TTC549 (cell line): ENCODE measurements around the gene SLC4A1.
A peak's percentile ranks its signal among the peaks of the same experiment; 100 is the strongest.

Source experiments
- FAIRE-seq: peaks from 2 replicates; lab custom pipeline; 2012; peaks lifted over from hg19 to GRCh38; lab: Jason Lieb, UNC

The SLC4A1 gene

DNA sequence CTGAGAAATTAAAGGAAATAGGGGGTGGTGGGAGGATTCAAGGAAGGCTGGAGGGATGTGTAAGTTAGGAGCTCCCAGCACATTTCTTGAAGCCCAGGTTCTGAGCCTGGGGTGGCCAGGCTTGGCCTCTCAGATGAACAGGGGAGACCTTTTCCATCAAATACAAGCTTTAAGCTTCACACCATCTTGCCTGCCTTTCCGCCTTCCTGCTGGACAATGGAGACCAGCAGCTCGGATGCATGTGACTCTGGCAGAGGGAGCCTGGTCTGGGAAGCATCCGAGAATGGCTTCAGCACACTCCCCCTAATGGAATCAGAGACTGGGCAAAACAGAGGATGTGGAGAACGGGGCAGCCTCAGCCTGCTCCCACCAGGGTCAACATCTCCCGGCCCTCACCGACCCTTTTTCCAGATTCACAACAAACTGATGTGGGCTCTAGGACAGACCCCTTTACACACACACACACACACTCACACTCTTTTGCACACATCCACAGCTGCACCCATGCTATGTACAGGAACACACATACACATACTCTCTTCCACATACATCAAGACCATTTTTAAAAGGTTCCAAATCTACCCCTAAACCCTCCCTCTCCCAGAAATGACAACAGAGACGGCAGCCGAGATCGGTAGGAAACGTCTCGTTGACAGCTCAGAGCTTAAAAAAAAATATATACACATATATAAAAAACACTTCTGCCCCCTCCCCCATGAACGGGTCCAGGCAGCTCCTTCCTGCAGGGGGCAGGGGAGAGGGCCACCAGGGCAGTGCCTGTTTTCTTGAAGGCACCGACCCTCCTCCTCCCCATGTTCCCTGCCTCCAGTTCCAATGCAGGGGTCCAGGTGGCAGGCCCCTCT lies 61.7 kb downstream of the SLC4A1 start:
- FAIRE-seq = no peak

DNA sequence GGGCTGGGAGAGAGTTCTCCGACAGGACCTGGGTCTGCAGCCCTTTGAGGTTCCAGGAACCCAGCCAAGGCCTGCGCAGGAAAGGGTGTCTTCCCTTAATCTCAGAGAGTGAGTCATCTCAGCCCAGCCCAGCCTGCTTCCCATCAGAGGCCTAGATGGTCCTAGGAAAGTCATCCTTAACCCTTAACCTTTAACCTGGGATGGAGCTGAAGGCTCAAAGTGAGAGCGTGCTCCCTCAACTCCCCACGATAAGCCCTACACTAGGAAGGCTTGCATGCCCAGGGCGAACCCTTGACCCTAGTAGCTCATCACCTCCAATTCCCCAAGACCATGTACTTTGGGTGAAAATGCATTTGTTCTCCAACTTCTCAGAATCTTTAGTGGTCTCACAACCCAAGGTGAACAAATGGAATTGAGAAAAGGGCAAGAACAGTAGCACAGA lies 63.5 kb downstream of the SLC4A1 start:
- FAIRE-seq = no peak

DNA sequence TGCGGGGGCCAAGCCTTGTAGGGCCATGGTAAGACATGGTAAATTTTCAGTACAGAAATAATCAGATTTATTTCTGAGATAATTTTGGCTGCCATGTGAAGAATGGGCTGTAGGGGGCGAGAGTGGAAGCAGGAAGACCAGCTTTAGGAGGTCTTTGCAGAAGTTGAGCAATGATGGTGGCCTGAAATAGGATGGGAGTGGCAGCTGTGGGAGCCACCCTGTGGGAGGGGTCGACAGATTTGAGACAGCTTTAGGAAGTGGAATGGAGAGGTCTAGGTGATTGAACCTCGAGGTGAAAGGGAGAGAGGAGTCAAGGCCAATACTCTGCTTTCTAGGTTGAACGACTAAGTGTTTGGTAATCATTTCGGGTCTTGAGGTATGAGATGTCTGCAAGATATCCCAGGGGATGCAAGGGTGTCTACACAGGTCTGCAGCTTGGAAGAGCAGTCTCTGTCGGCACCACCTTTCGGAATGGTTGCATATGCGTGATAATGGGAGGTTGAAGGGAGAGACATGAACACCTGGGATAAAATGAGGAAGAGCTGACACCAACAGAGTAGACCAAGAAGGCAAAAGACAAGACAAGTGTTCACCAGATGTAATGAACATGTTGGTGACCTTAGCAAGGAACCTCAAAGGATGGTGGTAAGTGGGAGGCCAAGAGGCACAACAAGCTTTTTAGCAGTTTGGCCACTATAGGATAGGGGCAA lies 64.0 kb downstream of the SLC4A1 start:
- FAIRE-seq = peak; percentile 75

DNA sequence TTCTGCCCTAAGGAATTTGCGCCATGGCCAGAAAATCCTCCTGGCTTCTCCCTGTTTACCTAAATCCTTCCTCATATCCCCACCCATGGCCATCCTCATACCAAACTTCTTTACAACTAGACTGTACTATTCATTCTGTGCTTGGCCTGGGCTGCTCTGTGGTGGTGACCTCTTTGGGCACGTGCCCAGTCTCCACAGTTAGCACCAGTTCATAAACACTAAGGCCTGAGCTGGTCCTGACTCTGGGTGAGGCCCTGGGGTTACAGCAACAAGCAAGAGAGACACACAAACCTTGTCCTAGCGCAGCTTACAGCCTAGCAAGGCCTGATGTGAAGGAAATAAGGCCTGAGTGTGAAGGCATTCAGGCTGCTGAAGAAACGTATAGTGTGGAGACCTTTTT lies 65.2 kb downstream of the SLC4A1 start:
- no peak for FAIRE-seq

DNA sequence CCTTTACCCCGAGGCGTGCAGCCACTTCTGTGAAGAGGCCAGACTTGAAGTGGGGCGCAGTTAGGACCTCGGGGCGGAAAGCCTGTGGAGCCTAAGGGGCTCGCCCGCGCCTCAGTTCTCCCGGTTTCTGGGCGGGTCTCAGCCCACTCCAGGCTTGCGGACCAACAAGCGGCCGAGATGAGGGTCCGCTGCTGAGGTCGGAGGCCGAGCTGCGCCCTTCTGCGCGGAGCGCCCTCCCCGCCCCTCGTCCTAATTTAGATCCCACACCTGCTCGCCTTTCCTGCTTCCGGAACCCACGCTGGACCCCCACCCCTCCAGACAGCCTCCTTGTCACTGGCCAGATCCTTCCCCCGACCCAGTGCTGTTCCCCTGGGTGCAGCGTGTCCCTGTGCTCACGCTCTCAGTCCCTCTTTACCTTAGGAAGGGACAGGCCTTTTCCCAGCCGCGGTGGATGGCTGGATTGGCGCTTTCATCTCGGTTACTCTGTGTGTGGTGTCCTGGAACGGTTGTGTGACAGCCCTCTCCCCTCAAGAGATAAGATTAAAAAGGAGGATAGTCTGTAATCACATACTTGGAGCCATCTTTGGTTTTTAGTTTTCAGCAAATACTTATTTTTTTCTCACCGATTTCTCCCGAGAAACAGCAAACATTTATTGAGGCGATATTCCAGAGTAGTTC lies 67.3 kb downstream of the SLC4A1 start:
- no peak for FAIRE-seq

DNA sequence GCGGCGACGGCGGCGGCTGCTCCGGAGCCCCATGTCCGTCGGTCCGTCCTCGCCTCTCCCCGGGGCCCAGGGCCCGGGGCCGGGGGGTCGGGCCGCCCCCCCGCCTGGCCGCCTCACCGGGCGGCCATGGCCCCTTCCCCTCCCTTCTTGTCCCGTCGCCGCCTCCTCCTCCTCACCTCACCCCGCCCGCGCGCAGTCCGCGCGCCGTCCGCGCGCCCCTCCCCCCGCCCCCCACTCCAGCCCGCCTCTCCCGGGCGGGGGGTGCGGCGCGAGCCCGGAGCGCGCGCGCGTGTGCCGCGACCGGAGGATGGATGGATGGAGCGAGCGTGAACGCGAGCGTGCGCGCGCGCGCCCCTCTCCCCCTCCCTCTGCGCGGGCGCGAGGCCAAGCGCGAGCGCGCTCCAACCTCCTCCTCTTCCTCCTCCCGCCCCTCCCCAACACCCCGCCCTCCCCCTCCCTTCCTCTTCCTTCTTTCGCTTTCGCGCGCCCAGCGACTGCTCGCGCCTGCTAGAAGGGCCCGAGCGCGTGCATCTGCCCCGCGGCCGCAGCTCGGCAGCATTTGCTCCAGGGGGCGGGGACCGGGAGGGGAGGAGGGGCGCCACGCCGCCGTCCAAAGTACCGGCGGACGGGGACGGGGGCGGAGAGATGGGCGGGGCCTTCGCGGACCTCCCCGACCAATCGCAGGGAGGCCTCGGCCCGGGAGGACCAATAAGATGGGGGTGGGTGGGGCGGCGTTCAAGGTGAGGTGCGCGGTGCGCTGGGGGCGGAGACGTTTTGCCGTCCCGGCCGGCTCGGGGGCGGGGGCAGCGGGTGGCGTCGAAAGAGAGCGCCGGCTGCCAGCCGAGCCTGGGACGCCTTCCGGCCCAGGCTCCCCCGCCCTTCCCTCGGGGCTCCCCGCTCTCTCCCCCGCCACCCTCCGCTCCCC lies 68.1 kb downstream of the SLC4A1 start, which contains the start of gene ATXN7L3:
ATXN7L3 (minus strand) TSS at position 332 of the 925 bp plus-strand sequence. CDS start 1,814 bp downstream, outside the sequence.
- no peak for FAIRE-seq

DNA sequence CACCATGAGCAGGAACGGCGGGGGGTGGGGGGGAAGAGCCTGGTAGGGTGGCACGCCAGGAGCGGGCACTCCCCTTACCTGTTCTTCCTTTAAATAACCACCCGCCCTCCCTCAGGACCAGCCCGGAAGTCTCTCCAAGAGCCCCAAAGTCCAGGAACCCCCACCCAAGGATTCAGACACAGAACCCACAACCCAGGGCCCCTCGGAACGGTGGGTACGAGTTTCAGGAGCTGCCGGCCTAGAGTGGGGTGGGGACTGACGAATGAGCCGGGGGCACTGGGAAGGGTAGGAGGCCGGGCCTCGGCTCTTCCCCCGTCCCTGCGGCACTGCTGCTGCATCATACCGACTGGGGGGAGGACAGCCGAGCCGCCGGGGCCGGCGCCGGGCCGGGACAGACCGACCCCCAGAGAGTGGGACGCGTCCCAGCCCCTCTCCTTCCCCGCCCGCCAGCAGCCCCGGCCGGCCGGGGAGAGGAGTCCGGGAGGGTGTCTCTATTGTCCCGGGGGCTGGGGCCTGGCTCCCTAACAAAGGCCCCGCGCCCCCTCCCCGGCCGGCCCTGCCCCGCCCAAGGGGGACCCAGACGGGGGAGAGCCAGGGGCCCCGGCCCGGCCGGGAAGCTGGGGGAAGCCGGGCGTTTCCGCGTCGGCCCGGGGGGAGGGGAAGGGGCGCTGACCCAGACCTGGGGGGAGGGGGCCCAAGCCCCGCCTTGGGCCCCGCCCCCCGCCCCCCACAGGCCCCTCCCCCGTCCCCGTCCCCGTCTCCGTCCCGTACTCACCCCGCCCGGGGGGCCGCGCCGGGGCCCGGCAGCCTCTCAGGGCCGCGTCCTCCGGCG lies 69.0 kb downstream of the SLC4A1 start:
- FAIRE-seq = no peak
